NCI-H128 (cell line): ENCODE data around the gene TUBA4B.

Experiments used
- DNase-seq: peaks from one replicate; lab custom pipeline; 2025; ENCODE audit not compliant: unreplicated experiment; lab: John Stamatoyannopoulos, UW

TUBA4B gene

DNA sequence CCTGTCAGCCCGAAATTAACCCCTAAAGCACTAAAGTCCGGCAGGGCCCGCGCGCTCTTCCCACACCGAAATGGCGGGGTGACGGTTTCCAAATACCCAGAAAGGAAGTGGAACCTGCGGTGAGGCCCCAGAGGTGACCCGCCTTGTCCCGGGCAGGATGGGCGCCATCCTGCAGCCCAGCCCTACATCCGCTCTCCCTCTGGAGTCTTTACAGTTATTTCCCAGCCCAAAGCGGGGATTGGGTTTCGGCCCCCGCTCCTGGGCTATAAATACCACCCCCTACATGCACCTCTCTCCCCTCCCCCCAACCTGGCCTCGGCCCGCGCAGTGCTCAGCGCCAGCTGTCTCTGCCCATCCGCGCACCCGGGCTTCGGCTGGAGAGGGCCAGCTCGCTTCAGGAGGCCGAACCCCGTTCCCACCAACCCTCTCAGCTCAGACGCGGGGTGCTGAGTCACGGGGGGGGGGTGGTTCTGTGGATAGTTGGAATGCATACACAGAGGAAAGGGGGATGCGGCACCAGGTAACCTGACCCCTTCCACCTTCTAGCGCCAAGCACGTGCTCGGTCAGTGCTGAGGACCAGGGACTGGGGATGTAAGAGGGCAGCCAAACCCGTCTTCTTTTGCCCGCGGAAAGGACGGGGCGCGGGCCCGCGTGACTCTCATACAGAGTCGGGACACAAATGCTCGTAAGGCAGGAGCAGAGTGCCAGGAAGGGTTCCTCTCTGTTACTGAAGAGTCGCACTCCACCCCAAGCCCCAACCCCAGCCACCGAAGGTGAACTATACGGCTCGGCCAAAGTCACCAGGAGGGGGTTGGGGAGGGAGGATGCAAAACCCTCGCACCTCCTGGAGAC, at the start of gene TUBA4B:
Gene TUBA4B, plus strand, starts transcription at position 344 of the 853 bp plus-strand sequence. Its CDS starts 165 bp downstream, at position 509.
- DNase-seq: no peak

DNA sequence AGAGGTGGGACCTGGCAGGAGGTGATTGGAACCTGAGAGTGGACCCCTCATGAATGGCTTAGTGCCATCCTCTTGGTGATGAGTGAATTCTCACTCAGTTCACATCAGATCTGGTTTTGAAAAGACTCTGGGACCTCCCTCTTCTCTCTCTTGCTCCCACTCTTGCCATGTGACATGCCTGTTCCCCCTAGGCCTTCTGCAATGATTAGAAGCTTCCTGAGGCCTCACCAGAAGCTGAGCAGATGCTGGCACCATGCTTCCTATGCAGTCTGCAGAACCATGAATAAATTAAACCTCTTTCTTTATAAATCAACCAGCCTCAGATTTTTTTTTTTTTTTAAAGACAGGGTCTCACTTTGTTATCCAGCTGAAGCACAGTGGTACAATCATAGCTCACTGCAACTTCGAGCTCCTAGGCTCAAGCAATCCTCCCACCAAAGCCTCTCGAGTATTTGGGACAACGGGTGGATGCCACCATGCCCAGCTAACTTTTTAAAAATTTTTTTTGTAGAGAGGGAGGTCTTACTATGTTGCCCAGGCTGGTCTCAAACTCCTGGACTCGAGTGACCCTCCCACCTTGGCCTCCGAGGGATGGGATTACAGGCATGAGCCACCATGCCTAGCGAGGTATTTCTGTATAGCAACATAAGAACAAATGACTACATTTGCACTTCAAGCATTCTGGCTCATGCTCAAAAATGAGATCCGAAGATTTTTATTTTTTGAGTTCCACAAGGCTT, 48.4 kb upstream of the TUBA4B start:
- no peak for DNase-seq

DNA sequence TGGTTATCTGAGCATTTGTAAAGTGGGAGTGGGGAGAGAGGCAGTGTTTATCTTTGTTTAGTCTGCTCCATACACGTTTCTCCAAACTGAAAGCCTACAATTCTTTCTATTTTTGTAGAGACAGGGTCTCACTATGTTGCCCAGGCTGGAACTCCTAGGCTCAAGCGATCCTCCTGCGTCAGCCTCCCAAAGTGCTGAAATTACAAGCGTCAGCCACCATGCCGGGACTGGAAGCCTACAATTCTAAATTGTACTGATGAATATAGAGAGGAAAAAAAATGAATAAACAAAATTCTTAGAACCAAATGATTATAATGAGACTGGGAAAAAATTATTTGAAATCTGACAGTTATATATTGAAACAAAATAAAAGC, 47.9 kb upstream of the TUBA4B start:
- no peak for DNase-seq

DNA sequence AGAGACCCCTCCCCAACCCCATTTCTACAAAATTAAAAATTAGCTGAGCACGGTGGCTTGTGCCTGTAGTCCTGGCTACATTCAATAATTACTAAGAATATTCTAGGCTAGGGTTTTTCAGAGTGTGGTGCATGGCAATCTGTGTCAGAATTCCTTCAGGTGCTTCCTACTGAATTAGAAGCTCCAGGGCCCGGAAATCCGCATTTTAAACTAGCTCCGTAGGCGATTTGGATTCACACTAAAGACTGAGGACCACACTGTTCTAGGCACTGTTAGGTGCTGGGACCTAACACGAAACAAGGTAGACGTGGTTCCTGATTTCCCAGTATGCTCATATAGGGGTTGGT, 47.1 kb upstream of the TUBA4B start:
- no peak for DNase-seq

DNA sequence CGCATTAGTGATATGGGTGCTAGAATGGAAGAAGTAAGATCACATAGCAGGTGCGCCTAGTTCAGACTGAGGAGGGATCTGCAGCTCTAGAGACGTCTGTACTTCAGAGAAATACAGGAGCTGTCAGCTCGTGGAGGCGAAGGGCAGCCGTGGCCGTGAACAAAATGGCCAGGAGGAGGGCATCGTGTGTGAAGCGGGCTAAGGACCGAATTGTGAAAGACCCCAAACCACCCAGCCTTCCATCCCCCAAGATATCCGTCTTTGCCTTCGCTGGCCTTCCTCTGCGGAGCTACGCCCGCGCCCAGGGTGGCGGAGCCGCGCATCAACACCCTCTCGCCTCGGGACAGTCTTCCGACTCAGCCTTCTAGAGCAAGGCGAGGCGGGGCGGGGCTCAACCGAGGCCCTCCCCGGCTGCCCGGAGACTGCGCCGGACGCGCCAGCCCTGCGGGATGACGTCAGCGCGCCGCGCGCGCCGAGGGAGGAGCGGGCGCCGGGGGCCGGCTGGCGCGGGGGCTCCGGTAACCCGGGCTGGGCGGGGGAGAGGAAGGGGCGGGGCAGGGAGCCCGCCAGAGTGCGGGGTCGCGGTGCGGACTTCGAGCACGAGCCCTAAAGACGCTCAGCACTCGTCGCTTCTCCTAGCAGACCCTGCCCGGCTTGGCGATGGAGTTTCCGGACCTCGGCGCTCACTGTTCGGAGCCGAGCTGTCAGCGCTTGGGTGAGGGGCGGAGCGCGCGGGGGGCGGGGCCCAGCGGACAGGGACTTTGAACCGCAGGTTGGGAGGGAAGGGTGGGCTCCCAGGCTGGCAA, 46.5 kb upstream of the TUBA4B start, which contains the start of gene ZFAND2B:
Gene ZFAND2B, plus strand, starts transcription at position 455 of the 806 bp plus-strand sequence. Its CDS starts 206 bp downstream, at position 661.
- peak; percentile 57 for DNase-seq

DNA sequence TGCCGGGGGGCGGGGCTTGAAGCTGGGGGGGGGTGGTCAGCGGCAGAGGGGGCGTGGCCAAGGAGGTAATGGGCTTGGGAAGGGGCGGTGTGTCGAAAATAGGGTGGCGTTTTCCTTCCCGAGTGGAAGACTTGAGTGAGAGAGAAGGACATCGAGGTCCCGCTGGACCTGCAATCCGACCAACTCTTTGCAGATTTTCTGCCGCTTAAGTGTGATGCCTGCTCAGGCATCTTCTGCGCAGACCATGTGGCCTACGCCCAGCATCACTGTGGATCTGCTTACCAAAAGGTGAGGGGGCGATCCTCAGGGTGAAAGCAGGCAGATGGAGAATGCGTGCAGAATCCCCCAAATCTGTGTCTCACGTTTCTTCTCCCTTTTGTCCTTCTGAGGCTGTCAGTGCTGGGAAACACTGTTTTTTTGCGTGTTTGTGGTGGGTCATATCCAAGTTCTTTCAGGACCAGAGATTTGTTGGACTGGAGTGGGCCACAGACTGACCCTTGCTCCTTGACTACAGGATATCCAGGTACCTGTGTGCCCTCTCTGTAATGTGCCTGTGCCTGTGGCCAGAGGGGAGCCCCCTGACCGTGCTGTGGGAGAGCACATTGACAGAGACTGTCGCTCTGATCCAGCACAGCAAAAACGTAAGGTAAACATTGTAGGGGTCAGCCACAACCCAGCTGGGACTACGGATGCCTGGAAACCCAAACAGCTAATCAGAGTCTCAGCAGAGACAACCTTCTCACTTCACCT, 45.7 kb upstream of the TUBA4B start:
- no peak for DNase-seq

GRCh38 chr2:219207884-219208740, 44.9 kb upstream of the TUBA4B start:
- no peak for DNase-seq

- DNase-seq: no peak
These were observed 43.5 kb upstream of the TUBA4B start for GRCh38 chr2:219209236-219210195.

GRCh38 chr2:219210196-219210885, 42.7 kb upstream of the TUBA4B start:
- no peak for DNase-seq

GRCh38 chr2:219210886-219211362, 42.1 kb upstream of the TUBA4B start:
- DNase-seq: no peak

DNA sequence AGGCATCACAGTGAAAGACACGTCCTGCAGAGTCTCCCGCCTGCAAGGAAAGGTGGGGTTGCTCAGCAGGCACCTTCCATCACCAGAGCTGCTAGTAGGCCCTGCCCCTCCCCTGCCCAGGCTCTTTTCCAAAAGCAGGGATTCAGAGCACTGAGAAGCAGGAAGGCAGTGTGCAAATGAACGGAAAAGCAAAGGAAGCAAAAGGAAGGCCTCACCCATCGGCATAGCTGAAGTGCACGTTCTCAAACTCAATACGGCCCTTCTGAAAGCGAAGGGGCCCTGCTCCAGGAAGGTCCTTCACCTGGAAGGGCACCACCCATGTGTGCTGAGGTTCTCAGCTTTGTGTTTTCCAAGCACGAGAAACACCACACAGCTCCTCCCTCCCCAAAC, 40.0 kb upstream of the TUBA4B start:
- DNase-seq: no peak

GRCh38 chr2:219213486-219214071, 39.5 kb upstream of the TUBA4B start:
- DNase-seq: no peak

DNA sequence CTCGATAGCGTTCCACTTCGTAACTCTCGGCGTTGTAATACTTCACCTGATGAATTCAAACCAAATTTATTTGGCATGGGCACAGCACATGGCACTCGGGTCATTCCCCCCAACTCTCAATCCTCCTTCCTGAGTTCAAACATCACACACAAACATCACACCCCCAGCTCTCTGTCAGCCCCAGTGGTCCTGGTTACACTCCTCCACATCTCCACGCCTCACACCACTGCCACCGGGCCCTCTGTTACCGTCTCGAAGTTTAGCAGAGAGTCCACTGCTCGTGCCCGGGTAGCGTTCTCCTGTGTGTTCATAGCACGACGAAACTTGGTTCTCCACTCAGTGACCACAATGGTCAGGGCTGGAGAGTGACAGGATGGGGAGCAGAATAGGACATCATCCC, 38.9 kb upstream of the TUBA4B start:
- DNase-seq: no peak

- no peak for DNase-seq
These were observed 38.3 kb upstream of the TUBA4B start for GRCh38 chr2:219214786-219215185.

GRCh38 chr2:219215871-219216534, 37.0 kb upstream of the TUBA4B start:
- DNase-seq: no peak

GRCh38 chr2:219216535-219216915, 36.5 kb upstream of the TUBA4B start:
- no peak for DNase-seq

DNA sequence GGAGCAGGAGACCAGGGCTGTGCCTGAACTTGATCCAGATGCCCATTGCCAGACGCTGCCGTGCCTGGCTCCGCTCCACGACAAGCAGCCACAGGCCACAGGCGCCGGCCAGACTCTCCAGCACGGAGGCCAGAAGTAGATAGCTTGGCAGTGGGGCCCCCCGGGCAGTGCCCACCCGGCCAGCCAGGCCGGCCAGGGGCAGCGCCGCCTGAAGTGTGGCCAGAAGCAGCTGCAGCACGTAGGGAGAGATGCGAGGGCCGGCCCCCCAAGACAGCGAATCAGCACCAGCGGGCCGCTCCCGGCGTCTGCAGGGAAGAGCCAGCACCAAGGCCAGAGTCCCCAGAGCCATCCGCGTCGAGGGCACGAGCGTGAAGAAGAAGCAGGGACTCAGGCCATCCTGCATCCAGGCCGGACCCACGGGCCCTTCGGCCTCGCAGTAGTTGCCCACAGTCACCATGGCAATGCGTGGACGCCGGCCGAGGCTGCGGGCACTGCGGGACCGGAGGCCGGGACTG, 34.8 kb upstream of the TUBA4B start:
- no peak for DNase-seq
